HEK293 (cell line): ENCODE results near the gene AFF3.

Source experiments
- GLI2 ChIP-seq: fragments of 450-650 bp; formaldehyde crosslinking; IDR thresholded peaks from 2 replicates; pipeline ENCODE4; 2017; ENCODE audit warnings: missing biosample characterization, missing genetic modification characterization, low read depth, borderline replicate concordance
- GLIS2 ChIP-seq: fragments of 450-650 bp; formaldehyde crosslinking; IDR thresholded peaks from 2 replicates; pipeline ENCODE4 v1.5.1; 2016; ENCODE audit warnings: missing biosample characterization, missing genetic modification characterization
- HOXA7 ChIP-seq: sonication (generic); formaldehyde crosslinking; IDR thresholded peaks from 2 replicates; pipeline ENCODE4 v1.8.1; 2022; ENCODE audit warnings: missing genetic modification reagents, borderline replicate concordance
- YY1 ChIP-seq: fragments of 450-650 bp; formaldehyde crosslinking; IDR thresholded peaks from 2 replicates; pipeline ENCODE4 v1.5.1; 2018; ENCODE audit warnings: missing biosample characterization, missing genetic modification characterization
- ZBTB21 ChIP-seq: fragments of 450-650 bp; formaldehyde crosslinking; IDR thresholded peaks from 2 replicates; pipeline ENCODE4 v1.5.1; 2017; ENCODE audit warnings: missing biosample characterization, missing genetic modification characterization
- ZNF133 ChIP-seq: fragments of 450-650 bp; formaldehyde crosslinking; IDR thresholded peaks from 2 replicates; pipeline ENCODE4 v1.5.1; 2016; ENCODE audit warnings: missing biosample characterization, missing genetic modification characterization
- ZNF174 ChIP-seq: fragments of 450-650 bp; formaldehyde crosslinking; IDR thresholded peaks from 2 replicates; pipeline ENCODE4 v1.5.0; 2017; ENCODE audit warnings: missing biosample characterization, mild to moderate bottlenecking, missing genetic modification characterization
- ZNF24 ChIP-seq: fragments of 450-650 bp; formaldehyde crosslinking; IDR thresholded peaks from 2 replicates; pipeline ENCODE4 v1.5.1; 2016; ENCODE audit warnings: missing biosample characterization, missing genetic modification characterization
- ZNF280D ChIP-seq: fragments of 450-650 bp; formaldehyde crosslinking; IDR thresholded peaks from 2 replicates; pipeline ENCODE4 v1.5.1; 2016; ENCODE audit warnings: missing biosample characterization, missing genetic modification characterization
- ZNF292 ChIP-seq: fragments of 450-650 bp; formaldehyde crosslinking; IDR thresholded peaks from 2 replicates; pipeline ENCODE4 v1.5.1; 2016; ENCODE audit warnings: low read depth, missing biosample characterization, missing genetic modification characterization, borderline replicate concordance
- ZNF416 ChIP-seq: fragments of 450-650 bp; formaldehyde crosslinking; IDR thresholded peaks from 2 replicates; pipeline ENCODE4 v1.5.1; 2016; ENCODE audit warnings: missing biosample characterization, missing genetic modification characterization
- ZNF768 ChIP-seq: fragments of 450-650 bp; formaldehyde crosslinking; IDR thresholded peaks from 2 replicates; pipeline ENCODE4 v1.5.1; 2018; ENCODE audit warnings: missing biosample characterization, mild to moderate bottlenecking, missing genetic modification characterization
- TF ChIP-seq, protein P1 (sequence below): fragments of 450-650 bp; formaldehyde crosslinking; IDR thresholded peaks from 2 replicates; pipeline ENCODE4 v1.5.1; 2016; ENCODE audit warnings: missing biosample characterization, missing genetic modification characterization

GRCh38 chr2:99641999-99642398 is 500.4 kb downstream of the AFF3 start:
- no peak for TF ChIP-seq ZNF292
- no peak for TF ChIP-seq ZNF24 (tag by site-specific recombination)
- TF ChIP-seq ZNF416, result no peak
- no peak for TF ChIP-seq ZNF280D
- no peak for TF ChIP-seq GLIS2 (tag by site-specific recombination)
- TF ChIP-seq ZNF174, result no peak
- TF ChIP-seq, protein P1, sequence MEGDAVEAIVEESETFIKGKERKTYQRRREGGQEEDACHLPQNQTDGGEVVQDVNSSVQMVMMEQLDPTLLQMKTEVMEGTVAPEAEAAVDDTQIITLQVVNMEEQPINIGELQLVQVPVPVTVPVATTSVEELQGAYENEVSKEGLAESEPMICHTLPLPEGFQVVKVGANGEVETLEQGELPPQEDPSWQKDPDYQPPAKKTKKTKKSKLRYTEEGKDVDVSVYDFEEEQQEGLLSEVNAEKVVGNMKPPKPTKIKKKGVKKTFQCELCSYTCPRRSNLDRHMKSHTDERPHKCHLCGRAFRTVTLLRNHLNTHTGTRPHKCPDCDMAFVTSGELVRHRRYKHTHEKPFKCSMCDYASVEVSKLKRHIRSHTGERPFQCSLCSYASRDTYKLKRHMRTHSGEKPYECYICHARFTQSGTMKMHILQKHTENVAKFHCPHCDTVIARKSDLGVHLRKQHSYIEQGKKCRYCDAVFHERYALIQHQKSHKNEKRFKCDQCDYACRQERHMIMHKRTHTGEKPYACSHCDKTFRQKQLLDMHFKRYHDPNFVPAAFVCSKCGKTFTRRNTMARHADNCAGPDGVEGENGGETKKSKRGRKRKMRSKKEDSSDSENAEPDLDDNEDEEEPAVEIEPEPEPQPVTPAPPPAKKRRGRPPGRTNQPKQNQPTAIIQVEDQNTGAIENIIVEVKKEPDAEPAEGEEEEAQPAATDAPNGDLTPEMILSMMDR (tag by site-specific recombination), result no peak
- TF ChIP-seq ZNF133, result no peak
- no peak for TF ChIP-seq ZNF768 (tag by site-specific recombination)
- TF ChIP-seq GLI2 (tag by site-specific recombination), result no peak
- no peak for TF ChIP-seq ZBTB21 (tag by site-specific recombination)
- no peak for TF ChIP-seq HOXA7 (CRISPR knock-in tag)
- no peak for TF ChIP-seq YY1
